GM19240 (cell line): ENCODE results near the gene PUS10.
"Not testable (repeated sequence)": the region's sequence is repeated elsewhere in the genome, so short reads cannot be mapped to it uniquely, and the experiment has no call there.

ENCODE experiments used
- DNase-seq: peaks from one replicate; pipeline ENCODE4 v3.0.0; 2011; ENCODE audit warnings: low spot score; ENCODE audit not compliant: insufficient read length

The PUS10 gene

DNA sequence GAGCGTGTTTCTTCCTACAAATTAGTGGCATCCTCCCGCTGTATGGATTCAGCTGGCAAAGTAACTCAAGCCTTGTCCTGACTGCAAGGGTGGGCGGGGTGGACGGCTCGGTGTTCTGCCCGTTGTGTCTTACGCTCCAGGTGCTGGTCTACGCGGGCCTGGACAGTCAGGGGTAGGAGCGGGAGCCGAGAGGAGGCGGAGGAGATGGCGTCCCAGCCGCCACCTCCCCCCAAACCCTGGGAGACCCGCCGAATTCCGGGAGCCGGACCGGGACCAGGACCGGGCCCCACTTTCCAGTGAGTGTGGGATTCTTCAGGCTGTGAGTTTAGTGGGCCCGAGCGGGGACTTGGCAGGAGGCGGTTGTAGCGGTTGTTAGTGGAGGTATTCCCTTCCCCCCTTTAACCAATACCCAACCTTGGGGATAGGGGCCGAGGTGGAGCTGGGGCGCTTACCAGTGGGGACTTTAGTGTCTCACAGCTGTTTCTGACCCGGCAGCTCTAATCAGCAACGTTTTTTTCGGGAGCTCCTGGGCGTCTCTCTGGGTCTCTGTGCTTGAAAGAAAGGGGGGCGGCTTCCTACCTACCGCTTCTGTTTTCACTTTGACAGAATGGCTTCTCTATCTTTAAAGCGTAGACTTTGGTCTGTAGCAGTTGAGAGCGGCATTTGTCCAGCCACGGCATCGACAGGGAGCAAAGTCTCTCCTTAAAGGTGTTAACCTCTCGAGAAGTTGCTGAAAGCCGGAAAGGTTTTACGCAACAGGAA, at the start of gene PUS10, which contains the start of gene PEX13:
Gene PUS10, minus strand, starts transcription at position 700 of the 762 bp plus-strand sequence. CDS start 6,365 bp downstream, outside the sequence.
Gene PEX13, plus strand, starts transcription at position 165 of the 762 bp plus-strand sequence. Its CDS starts 40 bp downstream, at position 205.
- DNase-seq: peak; percentile 60

DNA sequence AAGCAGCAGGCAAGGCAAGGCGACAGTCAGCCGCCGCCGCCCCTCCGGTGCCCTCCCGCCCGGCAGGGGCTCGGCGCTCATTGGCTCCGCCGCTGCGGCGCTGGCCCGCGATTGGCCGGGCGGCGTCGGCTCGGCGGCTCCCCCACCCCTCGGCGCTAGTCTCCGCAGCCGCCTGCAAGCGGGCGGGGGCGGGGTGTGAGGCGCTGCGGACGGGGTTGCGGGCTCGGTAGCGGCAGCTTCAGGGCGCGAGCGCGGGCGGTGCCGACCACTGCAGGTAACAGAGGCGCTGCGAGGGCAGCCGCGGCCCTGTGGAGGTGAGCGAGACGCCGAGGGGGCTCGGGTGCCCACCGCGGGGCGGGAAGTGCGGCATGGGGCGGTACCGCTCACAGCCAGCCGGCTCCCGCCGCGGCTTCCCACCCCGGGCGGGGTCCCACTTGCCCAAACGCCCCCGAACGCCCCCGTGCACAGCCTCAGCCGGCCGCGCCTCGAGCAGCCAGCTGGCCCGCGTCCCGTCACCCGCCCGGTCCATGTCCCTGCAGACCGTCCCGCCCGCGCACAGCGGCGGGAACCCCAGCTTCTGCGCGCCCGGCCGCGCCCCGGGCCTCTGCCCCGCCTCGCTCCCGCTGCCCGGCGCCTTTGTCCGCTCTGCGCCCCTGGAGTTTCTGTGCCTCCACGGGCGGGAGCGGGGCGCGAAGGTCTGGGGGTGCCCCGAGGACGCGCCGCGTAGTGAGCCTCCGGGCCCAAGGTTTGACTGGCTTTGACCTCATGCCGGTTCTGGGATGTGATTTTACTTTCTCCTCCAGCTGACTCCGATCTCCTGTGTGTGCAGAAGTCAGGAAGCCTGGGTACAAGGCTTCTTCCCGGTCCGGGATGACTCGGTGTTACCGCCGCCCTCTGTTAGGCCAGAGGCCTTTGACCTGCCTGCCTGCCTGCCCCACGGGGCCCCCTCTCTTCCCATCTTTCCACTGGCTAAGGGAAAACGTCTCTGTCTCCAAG, 48.0 kb upstream of the PUS10 start, which contains the start of gene SANBR:
Gene SANBR, plus strand, starts transcription at position 158 of the 996 bp plus-strand sequence. CDS start 4,480 bp downstream, outside the sequence.
- peak; percentile 61 for DNase-seq

DNA sequence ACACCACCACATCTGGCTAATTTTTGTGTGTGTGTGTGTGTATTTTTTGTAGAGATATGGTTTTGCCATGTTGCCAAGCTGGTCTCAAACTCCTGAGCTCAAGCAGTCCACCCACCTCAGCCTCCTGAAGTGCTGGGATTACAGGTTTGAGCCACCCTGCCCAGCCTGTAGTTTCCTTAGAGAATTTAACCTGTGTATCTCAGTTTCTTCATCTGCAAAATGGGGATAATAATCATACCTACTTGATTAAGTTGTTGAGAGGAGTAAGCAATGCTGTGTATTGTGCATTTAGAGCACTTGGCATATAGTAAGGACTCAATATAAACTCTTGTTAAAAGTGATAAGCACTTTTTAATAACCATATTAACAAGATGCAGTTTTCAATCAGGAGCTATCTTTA, 41.3 kb upstream of the PUS10 start:
- no peak for DNase-seq

- DNase-seq: no peak
These were observed 39.5 kb upstream of the PUS10 start for GRCh38 chr2:61057562-61057961.

DNA sequence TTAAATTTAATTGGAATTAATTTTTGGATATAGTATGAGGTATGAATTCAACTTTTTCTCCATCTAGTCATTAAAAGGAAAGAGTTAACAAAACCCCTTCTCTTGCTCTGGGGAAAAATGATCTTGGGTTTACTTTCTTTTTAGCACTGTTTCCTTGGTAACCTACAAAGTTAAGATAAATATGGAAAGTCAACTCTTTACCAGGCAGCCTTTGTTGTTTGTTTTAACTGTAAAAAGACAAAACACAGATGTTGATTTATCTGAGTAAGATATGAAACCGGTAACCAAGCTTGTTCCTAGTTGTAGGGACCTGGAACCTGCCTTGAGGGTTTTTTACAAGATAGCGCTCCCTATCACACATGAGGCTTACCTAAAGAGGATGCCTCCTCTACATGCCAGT, 37.5 kb upstream of the PUS10 start:
- no peak for DNase-seq

GRCh38 chr2:61045999-61046398, 27.9 kb upstream of the PUS10 start:
- no peak for DNase-seq

- DNase-seq: no peak
These were observed 27.2 kb upstream of the PUS10 start for GRCh38 chr2:61045226-61045625.

DNA sequence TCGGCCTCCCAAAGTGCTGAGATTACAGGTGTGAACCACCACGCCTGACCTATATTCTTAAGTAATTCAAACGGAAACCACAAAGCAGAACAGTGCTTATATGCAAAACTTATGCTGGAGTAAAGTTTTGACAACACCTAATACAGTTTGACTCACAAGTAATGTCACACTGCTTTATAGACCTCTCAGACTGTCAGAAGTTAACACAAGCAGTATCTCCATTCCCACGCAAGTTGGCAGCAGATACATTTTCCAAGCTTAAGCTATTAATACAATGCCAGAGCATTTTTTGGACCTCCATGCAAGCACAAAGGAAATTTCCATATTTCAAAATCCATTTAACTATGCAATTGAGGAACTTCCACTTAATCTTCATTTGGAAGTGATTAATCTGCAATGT, 26.6 kb upstream of the PUS10 start:
- no peak for DNase-seq

- DNase-seq: no peak
These were observed 24.8 kb upstream of the PUS10 start for GRCh38 chr2:61042807-61043206.

GRCh38 chr2:61036643-61037042, 18.6 kb upstream of the PUS10 start:
- DNase-seq: not testable (repeated sequence)

DNA sequence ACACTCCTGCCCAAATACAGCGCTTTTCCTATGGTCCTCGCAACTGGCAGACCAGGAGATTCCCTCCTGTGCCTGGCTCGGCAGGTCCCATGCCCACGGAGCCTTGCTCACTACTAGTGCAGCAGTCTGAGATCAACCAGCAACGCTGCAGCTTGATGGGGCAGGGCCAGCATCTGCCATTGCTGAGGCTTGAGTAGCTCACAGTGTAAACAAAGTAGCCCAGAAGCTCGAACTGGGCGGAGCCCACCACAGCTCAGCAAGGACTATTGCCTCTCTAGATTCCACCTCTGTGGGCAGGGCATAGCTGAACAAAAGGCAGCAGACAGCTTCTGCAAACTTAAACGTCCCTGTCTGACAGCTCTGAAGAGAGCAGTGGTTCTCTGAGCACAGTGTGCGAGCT, 16.5 kb upstream of the PUS10 start:
- not testable (repeated sequence) for DNase-seq

- DNase-seq: no peak
These were observed 11.5 kb upstream of the PUS10 start for GRCh38 chr2:61029533-61029932.

DNA sequence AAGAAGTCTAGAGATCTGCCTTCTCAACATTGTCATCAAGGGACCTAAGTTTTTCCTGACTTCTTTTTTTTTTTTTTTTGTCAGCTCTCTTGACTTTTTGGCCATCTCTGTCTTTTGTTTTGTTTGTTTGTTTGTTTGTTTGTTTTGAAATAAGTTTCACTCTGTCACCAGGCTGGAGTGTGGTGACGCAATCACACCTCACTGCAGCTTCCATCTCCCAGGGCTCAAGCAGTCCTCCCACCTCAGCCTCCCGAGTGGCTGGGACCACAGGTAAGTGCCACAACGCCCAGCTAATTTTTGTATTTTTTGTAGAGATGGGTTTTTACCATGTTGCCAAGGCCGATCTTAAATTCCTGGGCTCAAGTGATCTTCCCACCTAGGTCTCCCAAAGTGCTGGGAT, 5.6 kb upstream of the PUS10 start:
- DNase-seq: no peak

- DNase-seq: no peak
These were observed 3.2 kb upstream of the PUS10 start for GRCh38 chr2:61021228-61021660.

GRCh38 chr2:61018798-61019197, 743 bp upstream of the PUS10 start:
- no peak for DNase-seq

- no peak for DNase-seq
These were observed 282 bp upstream of the PUS10 start for GRCh38 chr2:61018318-61018755.

- peak; percentile 51 for DNase-seq
These were observed 976 bp downstream of the PUS10 start for GRCh38 chr2:61017003-61017555.

DNA sequence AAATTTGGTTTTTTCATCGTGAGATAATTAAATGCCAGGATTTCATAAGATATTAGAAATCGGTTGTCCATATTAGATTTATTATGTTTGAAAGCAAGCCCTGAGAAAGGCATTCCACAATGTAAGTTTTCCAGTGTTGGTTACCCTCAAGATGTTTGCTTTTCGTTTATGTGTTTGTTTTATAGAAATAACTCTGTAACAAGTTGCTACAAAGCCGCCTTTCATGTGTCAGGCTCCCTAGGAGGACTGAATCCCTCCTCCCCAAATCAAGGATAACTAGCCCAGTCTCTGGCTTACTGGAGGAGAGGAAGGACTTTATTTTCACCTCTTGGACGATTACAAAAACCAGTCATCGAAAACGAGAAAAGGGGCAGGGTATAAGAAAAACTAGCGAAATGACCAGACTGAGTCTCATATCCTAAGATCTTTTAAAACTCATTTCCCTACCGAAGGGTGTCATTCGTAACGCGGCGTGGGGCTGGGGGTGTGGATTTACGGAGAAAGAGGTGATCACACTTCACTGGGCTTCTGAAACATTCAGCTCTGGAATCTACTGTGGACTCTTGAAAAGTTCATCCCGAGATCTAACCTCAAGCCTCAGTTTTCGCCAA, 1.6 kb downstream of the PUS10 start:
- no peak for DNase-seq

DNA sequence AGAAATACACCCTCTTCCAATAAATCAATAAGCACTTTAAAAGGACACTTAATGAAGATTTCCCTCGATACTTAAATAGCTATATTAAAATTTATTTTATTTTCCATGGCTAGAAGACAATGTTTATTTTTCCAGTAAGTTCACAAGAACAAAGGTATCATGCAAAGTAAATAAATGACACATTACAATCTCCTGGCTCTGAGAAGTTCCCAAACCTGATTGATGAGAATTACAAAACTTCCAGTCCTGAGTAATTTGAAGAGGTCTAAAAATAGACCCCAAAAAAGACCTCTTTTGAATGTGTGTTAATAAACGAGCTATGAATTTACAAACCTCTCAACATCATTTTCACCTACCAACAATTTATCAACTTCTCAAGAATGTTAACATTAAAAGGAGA, 2.1 kb downstream of the PUS10 start:
- no peak for DNase-seq

- no peak for DNase-seq
These were observed 3.3 kb downstream of the PUS10 start for GRCh38 chr2:61014763-61015162.

GRCh38 chr2:61013382-61013781, 4.7 kb downstream of the PUS10 start:
- no peak for DNase-seq
